ENCODE data around the gene PLCXD3. TPM values are rescaled to one million over a fixed set of nuclear protein-coding genes. Genes with fewer than 3 reads are reported as not detected.
"Not testable (repeated sequence)": the region's sequence is repeated elsewhere in the genome, so short reads cannot be mapped to it uniquely, and the experiment has no call there.

Gene PLCXD3
- total RNA-seq, 1 donor from 2014 or later, result not detected

- intact Hi-C loops (cut with micrococcal nuclease), result no loop called here
- H3K9me3 Mint-ChIP-seq, result no peaks in the 10 kb centered on the region
- no peak for ATAC-seq (ENCODE audit: low read depth)
- no peaks in the 10 kb centered on the region for H3K4me1 Mint-ChIP-seq
- H3K4me3 Mint-ChIP-seq, result no peak overlapping the region
- CTCF ChIA-PET, result no interaction called here
- no peaks in the 10 kb centered on the region for H3K36me3 Mint-ChIP-seq (ENCODE audit: low read depth)
- DNase-seq, result no peak
- no peaks in the 10 kb centered on the region for H3K27me3 Mint-ChIP-seq
- H3K27ac Mint-ChIP-seq, result no peak overlapping the region
- POLR2A ChIA-PET, result no interaction called here
- no peak for TF ChIP-seq CTCF (IDR thresholded peaks at IDR 0.05)
Measured at GRCh38 chr5:41503860-41504259, 6.5 kb downstream of the PLCXD3 start.

GRCh38 chr5:41503310-41503709 lies 7.1 kb downstream of the PLCXD3 start:
- intact Hi-C loops (cut with micrococcal nuclease), result no loop called here
- no peaks in the 10 kb centered on the region for H3K9me3 Mint-ChIP-seq
- ChIA-PET CTCF (no interaction called here), POLR2A (no interaction called here)
- H3K27ac Mint-ChIP-seq, result no peak overlapping the region
- H3K36me3 Mint-ChIP-seq (ENCODE audit: low read depth), result no peaks in the 10 kb centered on the region
- ATAC-seq (ENCODE audit: low read depth) (no peak), DNase-seq (no peak)
- no peaks in the 10 kb centered on the region for H3K27me3 Mint-ChIP-seq
- no peaks in the 10 kb centered on the region for H3K4me1 Mint-ChIP-seq
- H3K4me3 Mint-ChIP-seq, result no peak overlapping the region
- no peak for TF ChIP-seq CTCF (IDR thresholded peaks at IDR 0.05)

- CTCF ChIA-PET; H3K4me3 Mint-ChIP-seq; H3K27me3 Mint-ChIP-seq; H3K36me3 Mint-ChIP-seq (ENCODE audit: low read depth); DNase-seq; POLR2A ChIA-PET; H3K4me1 Mint-ChIP-seq; ATAC-seq (ENCODE audit: low read depth); H3K9me3 Mint-ChIP-seq; H3K27ac Mint-ChIP-seq; intact Hi-C loops (cut with micrococcal nuclease): not testable (repeated sequence)
Measured at GRCh38 chr5:41493490-41494126, 16.8 kb downstream of the PLCXD3 start.

- ATAC-seq (ENCODE audit: low read depth) (no peak), DNase-seq (no peak)
- H3K27ac Mint-ChIP-seq, result no peak overlapping the region
- H3K27me3 Mint-ChIP-seq, result no peaks in the 10 kb centered on the region
- ChIA-PET POLR2A (no interaction called here), CTCF (no interaction called here)
- H3K4me3 Mint-ChIP-seq, result no peak overlapping the region
- H3K36me3 Mint-ChIP-seq (ENCODE audit: low read depth), result no peaks in the 10 kb centered on the region
- peaks cover 2% of the 10 kb centered on the region for H3K9me3 Mint-ChIP-seq
- TF ChIP-seq CTCF (IDR thresholded peaks at IDR 0.05), result no peak
- H3K4me1 Mint-ChIP-seq, result no peaks in the 10 kb centered on the region
- intact Hi-C loops (cut with micrococcal nuclease), result no loop called here
Measured at GRCh38 chr5:41485533-41485932, 24.9 kb downstream of the PLCXD3 start.

- ATAC-seq (ENCODE audit: low read depth), result no peak
- H3K27me3 Mint-ChIP-seq, result no peaks in the 10 kb centered on the region
- TF ChIP-seq CTCF (IDR thresholded peaks at IDR 0.05), result no peak
- POLR2A ChIA-PET, result no interaction called here
- peaks cover 2% of the 10 kb centered on the region for H3K9me3 Mint-ChIP-seq
- no peak overlapping the region for H3K27ac Mint-ChIP-seq
- DNase-seq, result no peak
- CTCF ChIA-PET, result no interaction called here
- no peaks in the 10 kb centered on the region for H3K36me3 Mint-ChIP-seq (ENCODE audit: low read depth)
- no peaks in the 10 kb centered on the region for H3K4me1 Mint-ChIP-seq
- H3K4me3 Mint-ChIP-seq, result no peak overlapping the region
- intact Hi-C loops (cut with micrococcal nuclease), result no loop called here
Measured at GRCh38 chr5:41482715-41483114, 27.7 kb downstream of the PLCXD3 start.

GRCh38 chr5:41482173-41482572 lies 28.2 kb downstream of the PLCXD3 start:
- Mint-ChIP-seq H3K4me3 (no peak overlapping the region), H3K4me1 (no peaks in the 10 kb centered on the region), H3K27me3 (no peaks in the 10 kb centered on the region), H3K36me3 (ENCODE audit: low read depth) (no peaks in the 10 kb centered on the region), H3K27ac (no peak overlapping the region), H3K9me3 (no peaks in the 10 kb centered on the region)
- ChIA-PET CTCF (no interaction called here), POLR2A (no interaction called here)
- TF ChIP-seq CTCF (IDR thresholded peaks at IDR 0.05), result no peak
- intact Hi-C loops (cut with micrococcal nuclease), result no loop called here
- ATAC-seq (ENCODE audit: low read depth), result no peak
- DNase-seq, result no peak

- POLR2A ChIA-PET; DNase-seq; intact Hi-C loops (cut with micrococcal nuclease); H3K36me3 Mint-ChIP-seq (ENCODE audit: low read depth); H3K4me1 Mint-ChIP-seq; CTCF ChIA-PET; ATAC-seq (ENCODE audit: low read depth); H3K27ac Mint-ChIP-seq; H3K27me3 Mint-ChIP-seq; H3K4me3 Mint-ChIP-seq: not testable (repeated sequence)
- H3K9me3 Mint-ChIP-seq, result peaks cover 23% of the 10 kb centered on the region
Measured at GRCh38 chr5:41471571-41472208, 38.7 kb downstream of the PLCXD3 start.

All from activated B cell treated with CpG ODN at 0.5 μM for 24 hours (primary cell).